ENCODE data around the gene PARP12.

- TF ChIP-seq EZH2 (IDR thresholded peaks at IDR 0.05; ENCODE audit: borderline replicate concordance, low read depth, low read length, severe bottlenecking) (no peak), CTCF (IDR thresholded peaks at IDR 0.05; ENCODE audit: borderline replicate concordance, extremely low read depth, low read length, poor library complexity, severe bottlenecking) (no peak)
Observed at GRCh38 chr7:140081774-140082425, 19.1 kb upstream of the PARP12 start.
